HEK293T (cell line): ENCODE data around the gene ADGRG7.

Source experiments
- CTCF ChIA-PET: fragments of 350-600 bp; formaldehyde crosslinking; extraction: SDS; loops from one replicate; lab custom pipeline; 2021; ENCODE audit warnings: antibody characterized with exemption, inconsistent platforms; lab: Yijun Ruan, JAX
- POLR2A ChIA-PET: fragments of 350-600 bp; formaldehyde crosslinking; extraction: SDS; loops from one replicate; lab custom pipeline; 2020; ENCODE audit warnings: antibody characterized with exemption, inconsistent platforms; lab: Yijun Ruan, JAX
- DNase-seq: peaks from one replicate; pipeline ENCODE4 v3.0.0; 2012; ENCODE audit warnings: mixed read lengths; ENCODE audit errors: extremely low spot score
- ARNT ChIP-seq: fragments of 450-650 bp; IDR thresholded peaks from 2 replicates; pipeline ENCODE4 v1.6.1; 2017; ENCODE audit warnings: mild to moderate bottlenecking
- BHLHE40 ChIP-seq: fragments of 450-650 bp; IDR thresholded peaks from 2 replicates; pipeline ENCODE4 v1.6.1; 2016; ENCODE audit warnings: mild to moderate bottlenecking, moderate library complexity, borderline replicate concordance
- CTBP1 ChIP-seq: fragments of 450-650 bp; IDR thresholded peaks from 2 replicates; pipeline ENCODE4 v1.6.1; 2016; ENCODE audit warnings: borderline replicate concordance
- ELF4 ChIP-seq: fragments of 450-650 bp; IDR thresholded peaks from 2 replicates; pipeline ENCODE4 v1.6.1; 2017; ENCODE audit warnings: antibody characterized with exemption
- FOXA1 ChIP-seq: fragments of 450-650 bp; IDR thresholded peaks from 2 replicates; pipeline ENCODE4 v1.6.1; 2016; ENCODE audit warnings: mild to moderate bottlenecking
- FOXK2 ChIP-seq: fragments of 450-650 bp; IDR thresholded peaks from 2 replicates; pipeline ENCODE4 v1.6.1; 2016; ENCODE audit warnings: mild to moderate bottlenecking
- FOXM1 ChIP-seq: fragments of 450-650 bp; IDR thresholded peaks from 2 replicates; pipeline ENCODE4 v1.6.1; 2017; ENCODE audit warnings: mild to moderate bottlenecking, borderline replicate concordance
- HDGF ChIP-seq: fragments of 450-650 bp; IDR thresholded peaks from 2 replicates; pipeline ENCODE4 v1.6.1; 2017; ENCODE audit warnings: antibody characterized with exemption, borderline replicate concordance
- L3MBTL2 ChIP-seq: fragments of 450-650 bp; conservative IDR thresholded peaks from 2 replicates; pipeline ENCODE4 v1.6.1; 2016; ENCODE audit warnings: mild to moderate bottlenecking
- LEF1 ChIP-seq: fragments of 450-650 bp; IDR thresholded peaks from 2 replicates; pipeline ENCODE4 v1.6.1; 2017; ENCODE audit warnings: mild to moderate bottlenecking, borderline replicate concordance
- NFRKB ChIP-seq: fragments of 450-650 bp; IDR thresholded peaks from 2 replicates; pipeline ENCODE4 v1.6.1; 2016; ENCODE audit warnings: mild to moderate bottlenecking, moderate library complexity
- PKNOX1 ChIP-seq: fragments of 450-650 bp; IDR thresholded peaks from 2 replicates; pipeline ENCODE4 v1.6.1; 2016
- SP1 ChIP-seq: fragments of 450-650 bp; IDR thresholded peaks from 2 replicates; pipeline ENCODE4 v1.6.1; 2017
- SUZ12 ChIP-seq: fragments of 450-650 bp; IDR thresholded peaks from 2 replicates; pipeline ENCODE4 v1.6.1; 2016; ENCODE audit warnings: mild to moderate bottlenecking
- TARDBP ChIP-seq: fragments of 450-650 bp; IDR thresholded peaks from 2 replicates; pipeline ENCODE4 v1.6.1; 2016
- ZNF384 ChIP-seq: fragments of 450-650 bp; IDR thresholded peaks from 2 replicates; pipeline ENCODE4 v1.6.1; 2016

Gene ADGRG7

DNA sequence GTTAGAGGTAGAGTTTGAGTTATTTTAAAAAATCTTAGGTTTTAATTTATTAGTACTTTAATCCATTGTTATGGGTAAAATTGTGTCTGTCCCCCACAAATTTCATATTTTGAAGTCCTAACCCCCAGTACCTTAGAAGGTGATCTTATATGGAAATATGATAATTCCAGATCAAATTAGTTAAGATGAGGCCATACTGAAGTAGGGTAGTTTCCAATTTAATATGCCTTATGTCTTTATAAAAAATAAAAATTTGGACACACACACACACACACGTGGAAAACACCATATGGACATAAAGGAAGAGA, 18.6 kb upstream of the ADGRG7 start:
- DNase-seq, result no peak
- POLR2A ChIA-PET, result no interaction called here
- TF ChIP-seq FOXA1 (no peak), ARNT (no peak), TARDBP (no peak), FOXK2 (no peak), CTBP1 (no peak), PKNOX1 (no peak), L3MBTL2 (no peak), SUZ12 (no peak), BHLHE40 (no peak), HDGF (no peak), ELF4 (no peak), SP1 (no peak)
- CTCF ChIA-PET, result interaction anchor here (0.6 to 1.9 kb wide), 6 partner anchors 10 to 1585 kb away, joined by 3 to 19 read pairs (median 3); no protein-coding TSS in a partner anchor

- DNase-seq, result no peak
- ChIA-PET CTCF (interaction anchor here (0.5 to 1.9 kb wide), 6 partner anchors 10 to 149 kb away, joined by 3 to 19 read pairs (median 3); no protein-coding TSS in a partner anchor), POLR2A (interaction anchor here (0.6 kb wide), 1 partner anchor 205 kb away, joined by 3 read pairs; no protein-coding TSS in a partner anchor)
- TF ChIP-seq SP1 (no peak), SUZ12 (no peak), NFRKB (no peak), CTBP1 (no peak), PKNOX1 (no peak), ZNF384 (no peak), FOXA1 (no peak)
Measured at GRCh38 chr3:100591411-100591810, 18.0 kb upstream of the ADGRG7 start.

DNA sequence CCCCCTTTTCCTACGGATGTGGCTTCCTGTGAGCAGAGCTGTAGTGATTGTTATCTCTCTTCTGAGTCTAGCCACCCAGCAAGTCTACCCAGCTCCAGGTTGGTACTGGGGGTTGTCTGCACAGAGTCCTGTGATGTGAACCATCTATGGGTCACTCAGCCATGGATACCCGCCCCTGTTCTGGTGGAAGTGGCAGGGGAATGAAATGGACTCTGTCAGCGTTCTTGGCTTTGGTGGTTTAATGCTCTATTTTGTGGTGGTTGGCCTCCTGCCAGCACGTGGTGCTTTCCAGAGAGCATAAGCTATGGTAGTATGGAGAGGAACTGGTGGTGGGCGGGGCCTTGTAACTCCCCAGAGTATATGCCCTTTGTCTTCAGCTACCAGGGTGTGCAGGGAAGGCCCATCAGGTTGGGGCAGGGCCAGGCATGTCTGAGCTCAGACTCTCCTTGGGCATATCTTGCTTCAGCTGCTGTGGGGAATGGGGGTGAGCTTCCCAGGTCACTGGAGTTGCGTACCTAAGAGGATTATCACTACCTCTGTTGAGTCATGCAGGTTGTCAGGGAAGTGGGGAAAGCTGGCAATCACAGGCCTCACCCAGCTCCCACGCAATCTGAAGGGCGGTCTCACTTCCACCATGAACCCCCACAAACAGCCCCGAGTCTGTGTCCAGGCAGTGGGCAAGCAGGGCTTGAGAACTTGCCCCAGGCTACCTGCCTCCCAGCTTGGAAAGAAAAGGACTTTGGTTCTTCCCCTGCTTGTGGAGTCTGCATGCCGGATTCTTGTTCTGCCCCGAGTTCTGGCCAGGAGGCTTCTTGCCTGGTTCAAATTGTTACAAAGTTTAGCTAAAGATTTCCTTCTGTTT, 9.0 kb upstream of the ADGRG7 start:
- ChIA-PET CTCF (interaction anchor here (0.6 to 1.0 kb wide), 4 partner anchors 9 to 338 kb away, joined by 3 to 4 read pairs (median 3); no protein-coding TSS in a partner anchor), POLR2A (no interaction called here)
- TF ChIP-seq CTBP1 (no peak), FOXM1 (no peak), SUZ12 (no peak), ARNT (no peak), FOXK2 (no peak)
- DNase-seq, result no peak

DNA sequence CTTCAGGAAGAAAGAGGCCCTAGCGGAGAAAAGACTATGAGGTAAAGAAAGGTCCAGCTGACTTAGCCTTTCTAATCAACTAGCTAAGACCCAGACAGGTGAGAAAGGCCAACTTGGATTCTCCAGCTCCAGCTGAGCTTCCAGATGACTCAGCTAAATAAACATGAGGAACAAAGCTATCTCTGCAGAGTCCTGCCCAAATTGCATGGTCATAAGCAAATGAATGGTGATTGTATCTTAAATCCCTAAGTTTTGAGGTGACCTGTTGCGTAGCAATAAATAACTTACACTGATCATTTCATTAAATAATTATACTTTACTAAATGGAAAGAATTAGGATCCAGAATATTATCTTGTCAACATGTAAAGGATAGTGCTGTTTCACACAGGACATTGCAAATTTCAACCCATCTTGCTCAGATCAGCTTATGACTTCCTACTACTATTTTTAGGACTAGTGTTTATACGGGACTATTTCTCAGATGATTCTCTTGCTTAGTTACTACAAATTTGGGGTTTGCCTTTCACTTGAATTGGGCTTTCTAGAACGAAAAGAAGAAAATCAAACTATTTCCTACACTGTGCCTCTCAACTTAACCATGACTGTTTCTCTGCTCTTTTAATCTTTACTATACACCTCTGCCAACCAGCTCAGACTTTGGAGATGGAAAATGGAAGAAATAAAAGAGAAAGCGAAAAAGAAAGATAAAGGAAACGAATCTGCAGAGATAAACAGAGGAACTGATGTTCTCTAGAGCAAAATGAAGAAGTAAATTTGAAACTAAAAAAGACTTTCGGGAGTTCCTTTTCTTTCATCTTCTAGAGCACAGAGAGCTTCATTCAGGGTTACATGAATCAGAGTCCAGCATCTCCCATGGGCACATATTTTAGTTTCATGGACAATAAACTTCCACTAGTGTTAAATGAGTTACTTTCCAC, 6.6 kb upstream of the ADGRG7 start:
- CTCF ChIA-PET, result interaction anchor here (0.5 to 1.3 kb wide), 3 partner anchors 13 to 285 kb away, joined by 3 to 5 read pairs (median 4); no protein-coding TSS in a partner anchor
- POLR2A ChIA-PET, result interaction anchor here (1.2 kb wide), 1 partner anchor 108 kb away, joined by 3 read pairs; no protein-coding TSS in a partner anchor
- TF ChIP-seq ELF4 (no peak), BHLHE40 (no peak), L3MBTL2 (no peak), ZNF384 (no peak), SP1 (no peak), ARNT (no peak), LEF1 (no peak), FOXA1 (no peak), HDGF (no peak), FOXK2 (no peak), SUZ12 (no peak), PKNOX1 (no peak), TARDBP (no peak), CTBP1 (no peak), FOXM1 (no peak), NFRKB (no peak)
- DNase-seq, result no peak

- TF ChIP-seq ARNT, result no peak
- no peak for TF ChIP-seq ZNF384
- TF ChIP-seq FOXA1, result no peak
- no peak for TF ChIP-seq CTBP1
- no peak for TF ChIP-seq LEF1
- CTCF ChIA-PET, result interaction anchor here (0.5 to 0.7 kb wide), 2 partner anchors 284 to 790 kb away, joined by 3 read pairs; no protein-coding TSS in a partner anchor
- POLR2A ChIA-PET, result no interaction called here
- peak; percentile 44 for DNase-seq
Measured at GRCh38 chr3:100603469-100603868, 5.9 kb upstream of the ADGRG7 start.

DNA sequence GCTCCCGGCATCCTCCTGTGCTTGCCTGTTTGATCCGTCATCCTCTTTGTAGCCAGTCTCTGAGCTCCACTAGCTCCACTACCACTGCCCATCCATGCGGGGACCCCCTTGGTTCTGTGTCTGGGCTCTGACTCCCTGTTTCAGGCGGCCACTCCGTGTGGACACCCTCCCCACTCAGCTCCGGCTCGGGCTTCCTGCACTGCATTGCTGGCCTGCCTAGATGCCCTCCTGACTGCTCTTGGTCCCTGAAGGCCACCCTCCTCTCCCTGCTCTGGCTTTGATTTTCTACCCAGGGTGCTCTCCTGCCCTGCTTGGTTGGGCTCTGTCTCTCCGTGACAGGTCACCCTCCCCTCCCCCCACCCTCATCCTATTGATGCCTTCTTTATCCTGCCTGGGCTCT, 4.0 kb upstream of the ADGRG7 start:
- CTCF ChIA-PET, result no interaction called here
- POLR2A ChIA-PET, result no interaction called here
- no peak for DNase-seq
- TF ChIP-seq ELF4 (no peak), FOXM1 (no peak), BHLHE40 (no peak), TARDBP (no peak)
